Parathyroid adenoma (tissue), 2 donors: Measurements from ENCODE around the gene GRIA4.

ENCODE experiments used
- H2AFZ ChIP-seq: fragments of 300-600 bp; sonication (generic); one replicate; pipeline ENCODE4 v1.7.0; 2017; ENCODE audit warnings: antibody characterized with exemption, mild to moderate bottlenecking
- H3K27ac ChIP-seq: fragments of 300-600 bp; sonication (generic); one replicate; pipeline ENCODE4 v1.7.0; 2017
- H3K27me3 ChIP-seq: fragments of 300-600 bp; sonication (generic); one replicate; pipeline ENCODE4 v1.7.0; 2017; ENCODE audit warnings: low read length; ENCODE audit not compliant: control insufficient read depth, insufficient read depth
- H3K36me3 ChIP-seq: fragments of 300-600 bp; sonication (generic); one replicate; pipeline ENCODE4 v1.7.0; 2017; ENCODE audit warnings: low read length; ENCODE audit not compliant: control insufficient read depth, insufficient read depth
- H3K4me1 ChIP-seq: fragments of 300-600 bp; sonication (generic); one replicate; pipeline ENCODE4 v1.7.0; 2017; ENCODE audit warnings: control low read depth
- H3K4me2 ChIP-seq: fragments of 300-600 bp; sonication (generic); one replicate; pipeline ENCODE4 v1.7.0; 2017; ENCODE audit warnings: low read length
- H3K4me3 ChIP-seq: fragments of 300-600 bp; sonication (generic); one replicate; pipeline ENCODE4 v1.7.0; 2017; ENCODE audit warnings: low read depth, low read length
- H3K79me2 ChIP-seq: fragments of 300-600 bp; sonication (generic); one replicate; pipeline ENCODE4 v1.7.0; 2017; ENCODE audit warnings: control low read depth
- H3K9ac ChIP-seq: fragments of 300-600 bp; sonication (generic); one replicate; pipeline ENCODE4 v1.7.0; 2017; ENCODE audit warnings: mild to moderate bottlenecking
- H3K9me3 ChIP-seq: fragments of 300-600 bp; sonication (generic); one replicate; pipeline ENCODE4 v1.7.0; 2017; ENCODE audit warnings: low read length; ENCODE audit not compliant: control insufficient read depth
- CTCF ChIP-seq: fragments of 300-600 bp; sonication (generic); IDR thresholded peaks from one replicate; pipeline ENCODE4 v1.7.0; 2017; ENCODE audit warnings: antibody characterized with exemption, mild to moderate bottlenecking
- donor health status: primary hyperparathyroidism.

The GRIA4 gene

GRCh38 chr11:105689631-105690030, 79.8 kb downstream of the GRIA4 start:
- Histone ChIP-seq H3K79me2 (no peaks in the 10 kb centered on the region), H3K9me3 (no peaks in the 10 kb centered on the region), H3K9ac (no peak overlapping the region), H3K4me1 (no peaks in the 10 kb centered on the region), H3K27ac (no peak overlapping the region), H2AFZ (no peak overlapping the region), H3K4me2 (no peak overlapping the region), H3K27me3 (no peaks in the 10 kb centered on the region), H3K36me3 (no peaks in the 10 kb centered on the region), H3K4me3 (no peak overlapping the region)
- no peak for TF ChIP-seq CTCF

- Histone ChIP-seq H3K36me3 (no peaks in the 10 kb centered on the region), H3K27ac (no peak overlapping the region)
Observed at GRCh38 chr11:105690467-105690866, 80.6 kb downstream of the GRIA4 start.

GRCh38 chr11:105693075-105693759, 83.3 kb downstream of the GRIA4 start:
- no peaks in the 10 kb centered on the region for H3K79me2 ChIP-seq
- H3K4me1 ChIP-seq, result no peaks in the 10 kb centered on the region
- no peaks in the 10 kb centered on the region for H3K36me3 ChIP-seq
- H3K4me2 ChIP-seq, result no peak overlapping the region
- no peak overlapping the region for H3K27ac ChIP-seq
- no peaks in the 10 kb centered on the region for H3K9me3 ChIP-seq
- H2AFZ ChIP-seq, result no peak overlapping the region
- no peak for TF ChIP-seq CTCF
- no peaks in the 10 kb centered on the region for H3K27me3 ChIP-seq
- no peak overlapping the region for H3K4me3 ChIP-seq
- H3K9ac ChIP-seq, result no peak overlapping the region

More at GRCh38 chr11:105690467-105690866, 80.6 kb downstream of the GRIA4 start:
- no peak overlapping the region for H3K9ac ChIP-seq
- H3K4me2 ChIP-seq, result no peak overlapping the region
- no peaks in the 10 kb centered on the region for H3K4me1 ChIP-seq
- no peak overlapping the region for H2AFZ ChIP-seq
- no peaks in the 10 kb centered on the region for H3K79me2 ChIP-seq
- H3K4me3 ChIP-seq, result no peak overlapping the region
- H3K9me3 ChIP-seq, result no peaks in the 10 kb centered on the region
- no peak for TF ChIP-seq CTCF
- no peaks in the 10 kb centered on the region for H3K27me3 ChIP-seq

- Histone ChIP-seq H2AFZ (no peak overlapping the region), H3K9ac (no peak overlapping the region), H3K79me2 (no peaks in the 10 kb centered on the region), H3K9me3 (no peaks in the 10 kb centered on the region), H3K27me3 (no peaks in the 10 kb centered on the region), H3K4me1 (no peaks in the 10 kb centered on the region), H3K4me2 (no peak overlapping the region), H3K27ac (no peak overlapping the region), H3K36me3 (no peaks in the 10 kb centered on the region), H3K4me3 (no peak overlapping the region)
- no peak for TF ChIP-seq CTCF
Observed at GRCh38 chr11:105696000-105696399, 86.1 kb downstream of the GRIA4 start.

- Histone ChIP-seq H3K79me2 (no peaks in the 10 kb centered on the region), H3K9ac (no peak overlapping the region), H3K4me3 (no peak overlapping the region), H2AFZ (no peak overlapping the region), H3K4me2 (no peak overlapping the region), H3K9me3 (no peaks in the 10 kb centered on the region), H3K27ac (no peak overlapping the region), H3K27me3 (no peaks in the 10 kb centered on the region), H3K4me1 (no peaks in the 10 kb centered on the region), H3K36me3 (no peaks in the 10 kb centered on the region)
- TF ChIP-seq CTCF, result no peak
Observed at GRCh38 chr11:105697291-105697690, 87.4 kb downstream of the GRIA4 start.
